Fibroblast of lung (primary cell): ENCODE measurements around the gene TAB2. TPM values are rescaled to one million over a fixed set of nuclear protein-coding genes. Genes with fewer than 3 reads are reported as not detected.
A peak's percentile ranks its signal among the peaks of the same experiment; 100 is the strongest.

Source experiments
- DNase-seq, 2 donors: peaks; one replicate each; pipeline versions ENCODE4 v3.0.0 to v3.0.0-alpha.2; 2010; ENCODE audit warnings: low read depth in 2 of 2
- H2AFZ ChIP-seq: 2 replicates; pipeline ENCODE4 v1.5.1; 2012; ENCODE audit warnings: low read length, control low read depth, inconsistent platforms
- H3K27ac ChIP-seq: 2 replicates; pipeline ENCODE4 v1.5.1; 2011; ENCODE audit warnings: low read length, control low read depth; ENCODE audit not compliant: insufficient read depth
- H3K27me3 ChIP-seq: 2 replicates; pipeline ENCODE4 v1.5.1; 2011; ENCODE audit warnings: mild to moderate bottlenecking, low read length; ENCODE audit not compliant: control insufficient read depth, insufficient read depth
- H3K36me3 ChIP-seq: 2 replicates; pipeline ENCODE4 v1.5.1; 2011; ENCODE audit warnings: low read length; ENCODE audit not compliant: control insufficient read depth, insufficient read depth
- H3K4me1 ChIP-seq: 2 replicates; pipeline ENCODE4 v1.5.1; 2011; ENCODE audit warnings: low read length; ENCODE audit not compliant: control insufficient read depth, insufficient read depth; ENCODE audit errors: extremely low read depth
- H3K4me2 ChIP-seq: 2 replicates; pipeline ENCODE4 v1.5.1; 2011; ENCODE audit warnings: low read length, control low read depth; ENCODE audit not compliant: insufficient read depth; ENCODE audit errors: extremely low read depth
- H3K4me3 ChIP-seq, 4 experiments: fragments of 200-600 bp in 1 of 4; sonication (generic) in 1 of 4; replicated peaks in 1 of 4; 2 replicates each; pipeline ENCODE4 v1.5.1; 2011 to 2016; ENCODE audit warnings: low read length in 4 of 4, low read depth in 3 of 4, mild to moderate bottlenecking in 3 of 4, control low read depth in 2 of 4, inconsistent platforms in 1 of 4, mixed read lengths in 1 of 4; ENCODE audit not compliant: insufficient read depth in 1 of 4; ENCODE audit errors: control extremely low read depth in 1 of 4
- H3K79me2 ChIP-seq: 2 replicates; pipeline ENCODE4 v1.5.1; 2012; ENCODE audit warnings: mild to moderate bottlenecking, low read length, inconsistent platforms; ENCODE audit not compliant: control insufficient read depth, insufficient read depth
- H3K9ac ChIP-seq: 2 replicates; pipeline ENCODE4 v1.5.1; 2011; ENCODE audit warnings: mild to moderate bottlenecking, low read length, control low read depth; ENCODE audit not compliant: insufficient read depth
- H3K9me3 ChIP-seq: 2 replicates; pipeline ENCODE4 v1.5.1; 2012; ENCODE audit warnings: low read depth, low read length; ENCODE audit not compliant: control insufficient read depth, insufficient read depth
- H4K20me1 ChIP-seq: 2 replicates; pipeline ENCODE4 v1.5.1; 2011; ENCODE audit warnings: low read length; ENCODE audit not compliant: control insufficient read depth, insufficient read depth; ENCODE audit errors: extremely low read depth
- CTCF ChIP-seq, 2 donors: IDR thresholded peaks in 1 of 2; conservative IDR thresholded peaks in 1 of 2; 1 replicate in 1 of 2; 2 replicates in 1 of 2; pipeline ENCODE4 v1.5.1; 2011 to 2012; ENCODE audit warnings: low read length in 2 of 2, control low read depth in 1 of 2, inconsistent platforms in 1 of 2, low read depth in 1 of 2, mild to moderate bottlenecking in 1 of 2
- EZH2 ChIP-seq: IDR thresholded peaks from 2 replicates; pipeline ENCODE4 v1.5.1; 2012; ENCODE audit warnings: low read length, control low read depth, mild to moderate bottlenecking; ENCODE audit errors: missing control alignments
- polyA plus RNA-seq, 2 donors: library from polyadenylated mRNA; depleted of rRNA in 1 of 2; stranded (reverse) in 1 of 2; unstranded in 1 of 2; fragments of >200 nt; gene quantifications; 2 replicates each; pipeline ENCODE4 v1.2.1, GENCODE V29; 2011 to 2012; ENCODE audit warnings: missing spikeins in 1 of 2
- total RNA-seq: library from RNA; depleted of rRNA; stranded (reverse); fragments of >200 nt; gene quantifications from 2 replicates; pipeline ENCODE4 v1.2.1, GENCODE V29; 2014

Gene TAB2
- total and polyA plus RNA-seq, 2 donors (not counting 1 experiment from before 2014, with no cell fraction given): 27.2 to 49.7 TPM

DNA sequence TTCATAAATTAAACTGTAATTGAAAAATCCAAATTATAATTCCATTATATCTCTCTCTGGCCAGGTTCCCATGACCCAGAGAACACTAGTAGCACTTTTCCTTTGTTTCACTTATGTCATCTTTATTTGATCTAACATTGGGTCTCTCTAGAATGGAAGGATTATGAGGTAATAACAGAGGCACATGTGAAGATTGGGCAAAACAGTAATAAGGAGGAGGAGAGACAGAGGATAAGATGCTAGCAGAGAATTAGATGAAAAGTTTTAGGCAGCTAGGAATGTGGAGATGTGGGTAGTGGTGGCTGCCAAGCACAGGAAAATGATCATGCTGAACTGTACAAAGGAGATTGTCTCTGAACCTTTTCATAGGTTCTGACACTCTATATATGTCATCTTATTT lies 3.3 kb downstream of the TAB2 start:
- TF ChIP-seq EZH2: no peak
- TF ChIP-seq CTCF (conservative IDR thresholded peaks at IDR 0.05 in 1 of 2, IDR thresholded peaks at IDR 0.05 in 1 of 2; ENCODE audit: low read depth in 1 of 2, low read length in 2 of 2): no peak
- Histone ChIP-seq H3K27ac (no peak overlapping the region), H3K4me2 (peak overlapping the region; percentile 41), H4K20me1 (peaks cover 11% of the 10 kb centered on the region), H3K79me2 (peaks cover 75% of the 10 kb centered on the region), H3K4me3 (no peak overlapping the region), H3K9ac (no peak overlapping the region), H3K27me3 (no peaks in the 10 kb centered on the region), H3K4me1 (peaks cover 6% of the 10 kb centered on the region), H2AFZ (no peak overlapping the region), H3K9me3 (no peaks in the 10 kb centered on the region), H3K36me3 (no peaks in the 10 kb centered on the region)
- peak in 1 of 2 donors; percentile 33 for DNase-seq

DNA sequence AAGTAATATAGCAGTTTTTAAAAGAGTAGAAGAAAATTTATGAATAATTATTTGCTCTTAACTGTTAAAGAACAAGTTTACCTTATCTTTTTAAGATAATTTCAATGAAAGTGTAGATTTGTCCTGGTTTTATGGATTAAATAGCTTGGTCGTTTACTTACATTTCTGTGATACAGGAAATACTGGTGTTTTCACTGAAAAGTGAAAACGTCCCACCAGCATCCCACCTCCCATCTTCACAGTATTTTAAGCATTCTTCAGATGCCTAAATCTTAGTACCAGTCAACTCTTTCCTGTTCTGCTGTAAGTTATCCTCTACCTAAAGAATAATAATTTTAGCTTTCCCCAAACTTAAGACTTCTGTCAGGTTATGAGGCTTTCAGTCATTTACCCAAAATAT lies 5.8 kb downstream of the TAB2 start:
- Histone ChIP-seq H3K4me1 (peaks cover 4% of the 10 kb centered on the region), H3K36me3 (no peaks in the 10 kb centered on the region), H4K20me1 (peaks cover 11% of the 10 kb centered on the region), H3K4me3 (no peak overlapping the region), H3K27me3 (no peaks in the 10 kb centered on the region), H3K9me3 (no peaks in the 10 kb centered on the region), H3K4me2 (no peak overlapping the region), H3K27ac (no peak overlapping the region), H3K9ac (no peak overlapping the region), H2AFZ (no peak overlapping the region), H3K79me2 (peaks cover 95% of the 10 kb centered on the region)
- no peak for DNase-seq
- TF ChIP-seq EZH2: no peak
- no peak for TF ChIP-seq CTCF (conservative IDR thresholded peaks at IDR 0.05 in 1 of 2, IDR thresholded peaks at IDR 0.05 in 1 of 2; ENCODE audit: low read depth in 1 of 2, low read length in 2 of 2)

DNA sequence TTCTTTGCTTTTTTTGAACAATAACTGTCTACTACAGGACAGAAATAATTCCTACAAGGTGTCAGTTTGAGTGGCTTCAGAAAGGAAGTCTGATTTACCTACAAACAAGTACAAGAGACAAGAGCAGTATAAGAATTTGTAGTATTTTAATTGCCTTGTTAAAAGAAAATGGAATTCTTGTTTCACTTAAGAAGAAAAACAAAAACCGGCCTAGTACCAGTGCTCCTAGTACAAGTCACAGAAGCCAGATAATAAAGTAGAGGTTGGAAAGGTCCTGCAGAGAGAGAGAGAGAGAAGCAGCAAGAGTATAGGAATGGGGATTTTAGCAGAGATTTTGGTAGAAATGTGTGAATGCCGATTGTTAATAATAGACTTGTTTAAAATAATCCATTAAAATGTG lies 6.4 kb downstream of the TAB2 start:
- no peak overlapping the region for H3K9ac ChIP-seq
- peaks cover 4% of the 10 kb centered on the region for H3K4me1 ChIP-seq
- peaks cover 95% of the 10 kb centered on the region for H3K79me2 ChIP-seq
- no peaks in the 10 kb centered on the region for H3K36me3 ChIP-seq
- H3K9me3 ChIP-seq: no peaks in the 10 kb centered on the region
- H2AFZ ChIP-seq: no peak overlapping the region
- H4K20me1 ChIP-seq: peaks cover 10% of the 10 kb centered on the region
- H3K27me3 ChIP-seq: no peaks in the 10 kb centered on the region
- peak overlapping the region; percentile 16 for H3K4me2 ChIP-seq
- H3K27ac ChIP-seq: no peak overlapping the region
- no peak overlapping the region for H3K4me3 ChIP-seq
- no peak for DNase-seq
- TF ChIP-seq CTCF (conservative IDR thresholded peaks at IDR 0.05 in 1 of 2, IDR thresholded peaks at IDR 0.05 in 1 of 2; ENCODE audit: low read depth in 1 of 2, low read length in 2 of 2) (no peak), EZH2 (no peak)
